Duodenal mucosa (tissue), 2 donors: ENCODE data around the gene FBXO45.
"Not testable (repeated sequence)": the region's sequence is repeated elsewhere in the genome, so short reads cannot be mapped to it uniquely, and the experiment has no call there.

Experiments used
- H3K27ac ChIP-seq: one replicate; pipeline ENCODE4 v1.7.0; 2013; ENCODE audit warnings: low read depth, low read length
- H3K27me3 ChIP-seq, 2 donors: one replicate each; pipeline ENCODE4 v1.7.0; 2013; ENCODE audit warnings: low read length in 2 of 2, control low read depth in 1 of 2; ENCODE audit not compliant: insufficient read depth in 2 of 2, control insufficient read depth in 1 of 2
- H3K36me3 ChIP-seq, 2 donors: one replicate each; pipeline ENCODE4 v1.7.0; 2013; ENCODE audit warnings: low read length in 2 of 2, control low read depth in 1 of 2; ENCODE audit not compliant: insufficient read depth in 2 of 2, control insufficient read depth in 1 of 2
- H3K4me1 ChIP-seq, 2 donors: one replicate each; pipeline ENCODE4 v1.7.0; 2013; ENCODE audit warnings: low read length in 2 of 2, control low read depth in 1 of 2; ENCODE audit not compliant: insufficient read depth in 2 of 2, control insufficient read depth in 1 of 2
- H3K4me3 ChIP-seq, 2 donors: one replicate each; pipeline ENCODE4 v1.7.0; 2013; ENCODE audit warnings: low read length in 2 of 2, low read depth in 1 of 2
- H3K9ac ChIP-seq, 2 donors: one replicate each; pipeline ENCODE4 v1.7.0; 2013; ENCODE audit warnings: low read length in 2 of 2, low read depth in 1 of 2
- H3K9me3 ChIP-seq, 2 donors: one replicate each; pipeline ENCODE4 v1.7.0; 2013; ENCODE audit warnings: low read length in 2 of 2, control low read depth in 1 of 2; ENCODE audit not compliant: control insufficient read depth in 1 of 2

The FBXO45 gene

DNA sequence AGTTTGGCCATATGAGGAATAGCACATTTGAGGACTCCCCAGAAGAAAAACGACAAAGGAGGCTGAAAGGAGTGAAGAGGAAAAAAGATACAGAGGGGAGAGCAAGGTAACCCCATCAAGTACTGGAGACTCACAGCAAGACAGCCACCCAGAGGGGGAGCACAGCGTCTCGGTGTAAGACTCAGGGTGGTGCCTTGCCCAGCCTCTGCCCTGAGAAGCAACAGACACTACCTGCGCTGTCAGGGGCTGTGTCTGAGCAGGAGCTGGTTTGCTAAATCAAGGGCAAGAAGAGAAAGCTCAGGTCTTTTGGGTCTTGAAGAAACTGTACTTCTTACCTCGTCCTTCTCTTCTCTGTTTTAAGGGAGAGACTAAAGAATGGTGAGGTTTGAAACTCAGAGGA, 27.9 kb downstream of the FBXO45 start:
- H3K4me1 ChIP-seq: no peaks in the 10 kb centered on the region
- H3K27ac ChIP-seq: no peak overlapping the region
- H3K36me3 ChIP-seq: no peaks in the 10 kb centered on the region
- H3K4me3 ChIP-seq: no peak overlapping the region
- H3K9me3 ChIP-seq: no peaks in the 10 kb centered on the region
- no peak overlapping the region for H3K9ac ChIP-seq
- H3K27me3 ChIP-seq: peaks cover 0 to 4% of the 10 kb centered on the region in 2 donors

- H3K36me3 ChIP-seq, H3K9me3 ChIP-seq, H3K27me3 ChIP-seq, H3K27ac ChIP-seq, H3K9ac ChIP-seq, H3K4me1 ChIP-seq: not testable (repeated sequence)
- H3K4me3 ChIP-seq: peak overlapping the region in 1 of 2 donors; percentile 43
These were observed 29.7 kb downstream of the FBXO45 start for GRCh38 chr3:196597971-196598733.

GRCh38 chr3:196599734-196600128, 31.3 kb downstream of the FBXO45 start:
- H3K4me1 ChIP-seq: no peaks in the 10 kb centered on the region
- H3K9ac ChIP-seq: no peak overlapping the region
- no peaks in the 10 kb centered on the region for H3K9me3 ChIP-seq
- H3K36me3 ChIP-seq: no peaks in the 10 kb centered on the region
- peaks cover 0 to 4% of the 10 kb centered on the region in 2 donors for H3K27me3 ChIP-seq
- H3K27ac ChIP-seq: no peak overlapping the region
- no peak overlapping the region for H3K4me3 ChIP-seq

DNA sequence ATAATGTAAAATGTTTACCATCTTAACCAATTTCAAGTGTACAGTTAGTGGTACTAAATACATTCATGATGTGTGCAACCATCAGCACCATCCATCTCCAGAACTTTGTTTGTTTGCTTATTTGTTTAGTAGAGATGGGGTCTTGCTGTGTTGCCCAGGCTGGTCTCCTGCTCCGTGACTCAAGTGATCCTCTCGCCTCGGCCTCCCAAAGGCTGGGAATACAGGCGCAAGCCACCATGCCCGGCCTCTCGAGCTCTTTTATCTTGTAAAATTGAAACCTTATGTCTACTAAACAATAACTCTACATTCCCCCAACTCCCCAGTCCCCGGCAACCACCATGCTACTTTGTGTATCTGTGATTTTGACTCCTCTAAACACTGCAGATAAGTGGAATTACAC, 31.9 kb downstream of the FBXO45 start:
- no peaks in the 10 kb centered on the region for H3K4me1 ChIP-seq
- no peak overlapping the region for H3K27ac ChIP-seq
- peaks cover 0 to 4% of the 10 kb centered on the region in 2 donors for H3K27me3 ChIP-seq
- H3K9ac ChIP-seq: no peak overlapping the region
- no peaks in the 10 kb centered on the region for H3K9me3 ChIP-seq
- H3K36me3 ChIP-seq: no peaks in the 10 kb centered on the region
- H3K4me3 ChIP-seq: no peak overlapping the region

DNA sequence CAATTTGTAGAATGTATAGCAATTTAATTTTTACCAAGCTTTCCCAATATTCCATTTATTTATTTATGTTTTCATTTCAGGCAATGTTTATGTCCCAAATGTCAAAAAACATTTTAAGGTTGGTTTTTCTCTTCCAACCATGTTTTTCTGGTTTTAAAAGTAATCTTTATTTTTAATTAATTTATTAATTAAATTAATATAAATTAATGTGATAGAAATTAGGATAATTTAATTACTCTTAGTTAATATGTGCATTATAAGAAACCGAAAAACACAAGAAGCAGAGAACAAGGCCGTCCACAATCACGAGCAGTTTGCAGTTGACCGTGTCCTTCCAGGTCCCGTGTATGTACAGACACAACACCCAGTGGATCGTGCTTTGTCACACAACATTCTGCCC, 34.2 kb downstream of the FBXO45 start:
- Histone ChIP-seq H3K27me3 (no peaks in the 10 kb centered on the region), H3K4me1 (no peaks in the 10 kb centered on the region), H3K36me3 (no peaks in the 10 kb centered on the region), H3K27ac (no peak overlapping the region), H3K4me3 (no peak overlapping the region), H3K9me3 (no peaks in the 10 kb centered on the region), H3K9ac (no peak overlapping the region)

- Histone ChIP-seq H3K9me3 (no peaks in the 10 kb centered on the region), H3K4me3 (no peak overlapping the region), H3K36me3 (no peaks in the 10 kb centered on the region), H3K9ac (no peak overlapping the region), H3K4me1 (no peaks in the 10 kb centered on the region), H3K27me3 (no peaks in the 10 kb centered on the region), H3K27ac (no peak overlapping the region)
These were observed 35.2 kb downstream of the FBXO45 start for GRCh38 chr3:196603683-196604082.

GRCh38 chr3:196604548-196604947, 36.1 kb downstream of the FBXO45 start:
- H3K27me3 ChIP-seq: no peaks in the 10 kb centered on the region
- no peaks in the 10 kb centered on the region for H3K9me3 ChIP-seq
- H3K27ac ChIP-seq: no peak overlapping the region
- H3K36me3 ChIP-seq: no peaks in the 10 kb centered on the region
- H3K4me1 ChIP-seq: peaks cover 0 to 4% of the 10 kb centered on the region in 2 donors
- H3K4me3 ChIP-seq: no peak overlapping the region
- H3K9ac ChIP-seq: no peak overlapping the region

DNA sequence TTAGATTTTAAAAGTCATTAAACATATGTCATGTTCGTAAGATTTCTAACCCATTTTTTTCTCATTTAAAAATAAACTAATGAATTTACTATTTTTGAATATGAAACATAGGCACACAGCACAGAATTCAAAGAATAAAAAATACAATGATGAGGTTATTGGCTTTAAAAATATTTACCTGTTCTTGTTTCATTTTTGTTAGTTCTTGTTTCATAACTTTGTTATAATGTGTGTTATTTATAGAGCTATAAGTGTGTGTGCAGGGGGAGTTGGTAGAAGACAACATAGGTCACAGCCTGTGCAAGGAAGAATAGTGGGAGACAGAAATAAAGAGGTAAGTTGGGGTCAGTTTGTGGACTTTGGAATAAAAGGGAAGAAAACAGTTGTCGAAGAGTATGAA, 40.2 kb downstream of the FBXO45 start:
- no peak overlapping the region for H3K9ac ChIP-seq
- H3K4me3 ChIP-seq: no peak overlapping the region
- H3K27ac ChIP-seq: no peak overlapping the region
- no peaks in the 10 kb centered on the region for H3K9me3 ChIP-seq
- no peaks in the 10 kb centered on the region for H3K36me3 ChIP-seq
- H3K4me1 ChIP-seq: peaks cover 6 to 10% of the 10 kb centered on the region in 2 donors
- no peaks in the 10 kb centered on the region for H3K27me3 ChIP-seq

GRCh38 chr3:196609343-196609775, 40.9 kb downstream of the FBXO45 start:
- H3K4me3 ChIP-seq: peak overlapping the region in 1 of 2 donors; percentile 17
- H3K27me3 ChIP-seq: no peaks in the 10 kb centered on the region
- H3K9me3 ChIP-seq: no peaks in the 10 kb centered on the region
- no peaks in the 10 kb centered on the region for H3K36me3 ChIP-seq
- H3K27ac ChIP-seq: no peak overlapping the region
- no peak overlapping the region for H3K9ac ChIP-seq
- H3K4me1 ChIP-seq: peaks cover 6 to 10% of the 10 kb centered on the region in 2 donors

DNA sequence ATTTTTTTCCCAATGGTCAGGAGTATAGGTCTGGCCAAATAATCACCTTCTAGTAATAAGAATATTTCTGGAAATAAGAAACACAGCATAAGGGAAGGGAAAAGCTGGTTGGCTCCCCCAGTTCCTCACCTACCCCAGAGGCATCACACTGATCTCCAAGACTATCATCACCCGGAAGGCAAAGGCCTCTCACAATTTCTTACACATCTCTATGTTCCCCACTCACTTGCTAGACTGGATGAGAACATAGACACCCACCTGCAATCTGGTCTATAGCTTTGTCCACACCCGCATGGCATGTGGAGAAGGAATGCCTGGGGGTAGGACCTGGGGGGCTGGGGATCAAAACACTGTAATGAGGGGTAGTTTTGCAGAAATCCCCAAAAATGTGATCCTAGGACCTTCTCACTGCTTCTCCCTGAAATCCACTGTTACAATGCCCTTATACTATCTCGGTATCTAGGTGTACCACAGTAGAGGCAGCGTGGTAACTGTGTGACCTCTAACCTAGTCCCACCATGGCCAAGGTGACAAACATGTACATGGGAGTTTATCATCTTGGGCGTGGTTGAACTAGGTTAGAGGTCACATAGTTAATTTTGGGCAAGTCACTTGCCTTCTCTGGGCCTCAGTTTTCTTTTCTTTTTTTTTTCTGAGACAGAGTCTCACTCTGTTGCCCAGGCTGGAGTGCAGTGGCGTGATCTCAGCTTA, 41.5 kb downstream of the FBXO45 start:
- Histone ChIP-seq H3K9ac (no peak overlapping the region), H3K27me3 (no peaks in the 10 kb centered on the region), H3K27ac (no peak overlapping the region), H3K4me1 (peaks cover 6 to 10% of the 10 kb centered on the region in 2 donors), H3K9me3 (no peaks in the 10 kb centered on the region), H3K4me3 (peak overlapping the region in 1 of 2 donors; percentile 17), H3K36me3 (no peaks in the 10 kb centered on the region)
